Common myeloid progenitor, CD34-positive (primary cell): ENCODE measurements around the gene TPRX2. TPM values are rescaled to one million over a fixed set of nuclear protein-coding genes. Genes with fewer than 3 reads are reported as not detected.
"Not testable (repeated sequence)": the region's sequence is repeated elsewhere in the genome, so short reads cannot be mapped to it uniquely, and the experiment has no call there.

Experiments
- CTCF ChIA-PET: fragments of 350-600 bp; sonication (Branson Sonifier 250); formaldehyde crosslinking; loops from one replicate; lab custom pipeline; 2021; ENCODE audit warnings: antibody characterized with exemption; lab: Charles Lee
- POLR2A ChIA-PET: fragments of 350-600 bp; sonication (Branson Sonifier 250); formaldehyde crosslinking; loops from one replicate; lab custom pipeline; 2021; ENCODE audit warnings: antibody characterized with exemption; lab: Charles Lee
- DNase-seq, 3 donors: peaks; one replicate each; pipeline versions ENCODE4 v3.0.0 to v3.0.0-alpha.2; 2013
- H3K27ac ChIP-seq, 2 experiments: 1 replicate in 1 of 2; 2 replicates in 1 of 2; pipeline ENCODE4 v1.7.0; 2013; ENCODE audit warnings: inconsistent platforms in 2 of 2, low read length in 2 of 2, mild to moderate bottlenecking in 2 of 2, low read depth in 1 of 2, moderate library complexity in 1 of 2; ENCODE audit not compliant: severe bottlenecking in 2 of 2, insufficient read depth in 1 of 2, poor library complexity in 1 of 2
- H3K27me3 ChIP-seq, 5 experiments: replicated peaks in 2 of 5; 1 replicate in 3 of 5; 2 replicates in 2 of 5; pipeline versions ENCODE4 v1.6.1 to v1.7.0; 2013; ENCODE audit warnings: low read length in 4 of 5, mild to moderate bottlenecking in 2 of 5, moderate library complexity in 2 of 5, inconsistent platforms in 1 of 5; ENCODE audit not compliant: insufficient read depth in 5 of 5, control insufficient read depth in 4 of 5
- H3K36me3 ChIP-seq, 4 experiments: 1 replicate in 2 of 4; 2 replicates in 2 of 4; pipeline versions ENCODE4 v1.6.1 to v1.7.0; 2013; ENCODE audit warnings: low read length in 3 of 4, control low read depth in 1 of 4, mild to moderate bottlenecking in 1 of 4; ENCODE audit not compliant: control insufficient read depth in 4 of 4, insufficient read depth in 4 of 4
- H3K4me1 ChIP-seq, 4 experiments: 1 replicate in 3 of 4; 2 replicates in 1 of 4; pipeline versions ENCODE4 v1.6.1 to v1.7.1; 2013; ENCODE audit warnings: low read length in 3 of 4, mild to moderate bottlenecking in 3 of 4, control low read depth in 1 of 4, inconsistent platforms in 1 of 4, moderate library complexity in 1 of 4; ENCODE audit not compliant: control insufficient read depth in 4 of 4, insufficient read depth in 4 of 4; ENCODE audit errors: control extremely low read depth in 1 of 4
- H3K4me3 ChIP-seq, 7 experiments: 1 replicate in 4 of 7; 2 replicates in 3 of 7; pipeline versions ENCODE4 v1.5.1 to v1.7.0; 2013; ENCODE audit warnings: mild to moderate bottlenecking in 7 of 7, low read length in 6 of 7, moderate library complexity in 6 of 7, inconsistent platforms in 2 of 7, low read depth in 2 of 7, control low read depth in 1 of 7; ENCODE audit not compliant: insufficient read depth in 4 of 7, control insufficient read depth in 1 of 7; ENCODE audit errors: extremely low read depth in 1 of 7
- H3K9me3 ChIP-seq, 5 experiments: 1 replicate in 4 of 5; 2 replicates in 1 of 5; pipeline versions ENCODE4 v1.6.1 to v1.7.1; 2013; ENCODE audit warnings: low read length in 4 of 5, mild to moderate bottlenecking in 2 of 5, inconsistent platforms in 1 of 5, low read depth in 1 of 5, moderate library complexity in 1 of 5; ENCODE audit not compliant: control insufficient read depth in 4 of 5, insufficient read depth in 2 of 5; ENCODE audit errors: control extremely low read depth in 1 of 5
- WGBS: methylation state at CpG from one replicate; pipeline ENCODE4 v1.1.5; 2013; ENCODE audit not compliant: insufficient coverage; 5-methylcytosine and 5-hydroxymethylcytosine counted together
- polyA plus RNA-seq: library from polyadenylated mRNA; unstranded; fragments of 120-200 nt; gene quantifications from one replicate; pipeline ENCODE4 v1.2.1, GENCODE V29; 2013

TPRX2 gene, protein sequence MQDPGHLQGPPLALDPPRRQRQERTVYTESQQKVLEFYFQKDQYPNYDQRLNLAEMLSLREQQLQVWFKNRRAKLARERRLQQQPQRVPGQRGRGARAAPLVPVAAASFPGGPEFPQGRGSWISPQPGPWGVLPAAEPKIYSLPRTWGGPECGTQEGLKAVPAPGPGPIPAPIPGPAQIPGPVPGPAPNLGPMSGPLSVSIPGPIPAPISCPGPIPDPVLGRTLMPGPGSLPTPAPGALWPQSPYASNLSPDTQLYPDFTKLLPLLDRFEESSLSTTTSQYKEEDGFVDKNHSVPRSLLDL
- polyA plus RNA-seq, result not detected

GRCh38 chr19:47858646-47859285 lies at the start of gene TPRX2:
Gene TPRX2 (plus strand): TSS chr19:47859235. CDS start chr19:47859247, 12 bp downstream.
- H3K27me3 ChIP-seq, result peaks cover 0 to 18% (median 0%) of the 10 kb centered on the region in 5 experiments
- WGBS, result 100% methylated on average over 2 of the region's 9 CpGs
- H3K4me3 ChIP-seq, DNase-seq, H3K9me3 ChIP-seq, H3K36me3 ChIP-seq, POLR2A ChIA-PET, H3K4me1 ChIP-seq, H3K27ac ChIP-seq, CTCF ChIA-PET: not testable (repeated sequence)

DNA sequence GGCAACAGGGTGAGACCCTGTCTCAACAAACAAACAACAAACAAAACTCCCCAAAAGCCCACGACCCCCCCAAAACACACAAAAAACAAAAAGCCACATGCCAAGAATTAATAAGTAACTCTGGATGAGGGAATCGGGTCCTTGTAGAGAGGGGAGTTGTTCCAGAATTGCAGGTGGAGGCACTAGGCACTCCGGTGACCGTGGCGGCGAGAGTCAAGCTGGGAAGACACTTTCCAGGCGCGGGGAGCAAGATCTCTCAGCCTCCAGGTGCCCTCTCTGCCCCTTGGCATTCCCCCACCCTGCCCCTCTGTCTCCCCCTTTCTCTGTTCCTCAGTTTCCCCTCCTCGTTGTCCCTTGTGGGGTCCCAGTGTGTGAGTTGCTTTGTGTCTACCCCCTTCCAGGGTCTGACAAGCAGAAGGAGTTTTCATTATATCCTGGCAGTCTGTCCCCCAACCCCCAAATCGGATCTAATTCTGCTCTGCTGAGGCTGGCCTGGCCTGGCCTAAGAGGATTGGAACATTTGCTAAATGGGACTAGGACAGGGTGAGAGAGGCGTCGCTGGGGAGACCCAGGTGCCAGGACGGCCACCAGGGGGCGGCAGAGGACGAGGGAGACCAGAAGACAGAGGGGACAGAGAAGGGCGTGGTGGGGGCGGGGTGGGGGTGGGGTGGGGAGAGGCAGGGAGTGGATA lies 45.6 kb upstream of the TPRX2 start:
- peak; percentile 66 to 75 (median 69) for DNase-seq
- peaks cover 0 to 10% (median 2%) of the 10 kb centered on the region in 5 experiments for H3K27me3 ChIP-seq
- WGBS, result 50% methylated on average over 3 of the region's 17 CpGs
- no peak overlapping the region for H3K27ac ChIP-seq
- H3K9me3 ChIP-seq, result no peaks in the 10 kb centered on the region
- ChIA-PET POLR2A (interaction anchor here (0.6 kb wide), 1 partner anchor 87 kb away, joined by 3 read pairs; no protein-coding TSS in a partner anchor), CTCF (no interaction called here)
- no peak overlapping the region for H3K4me3 ChIP-seq
- H3K36me3 ChIP-seq, result no peaks in the 10 kb centered on the region
- H3K4me1 ChIP-seq, result no peaks in the 10 kb centered on the region

- Histone ChIP-seq H3K4me1 (no peaks in the 10 kb centered on the region), H3K4me3 (no peak overlapping the region), H3K27ac (no peak overlapping the region), H3K36me3 (no peaks in the 10 kb centered on the region), H3K27me3 (peaks cover 0 to 11% (median 2%) of the 10 kb centered on the region in 5 experiments), H3K9me3 (peaks cover 0 to under 1% (median 0%) of the 10 kb centered on the region in 5 experiments)
- CTCF ChIA-PET, result no interaction called here
- DNase-seq, result no peak
- 67% methylated on average over 7 of the region's 7 CpGs for WGBS
- POLR2A ChIA-PET, result no interaction called here
Measured at GRCh38 chr19:47813995-47814328, 45.1 kb upstream of the TPRX2 start.

GRCh38 chr19:47816270-47816669 lies 42.8 kb upstream of the TPRX2 start:
- H3K9me3 ChIP-seq, DNase-seq, H3K27ac ChIP-seq, H3K4me3 ChIP-seq, H3K36me3 ChIP-seq, H3K4me1 ChIP-seq: not testable (repeated sequence)
- ChIA-PET CTCF (interaction anchor here (1.3 kb wide), 1 partner anchor 403 kb away, joined by 3 read pairs; no protein-coding TSS in a partner anchor), POLR2A (interaction anchor here (0.7 kb wide), 1 partner anchor 12 kb away, joined by 3 read pairs; no protein-coding TSS in a partner anchor)
- WGBS, result 100% methylated on average over 1 of the region's 8 CpGs
- peaks cover 2 to 34% (median 11%) of the 10 kb centered on the region in 5 experiments for H3K27me3 ChIP-seq

- H3K9me3 ChIP-seq, H3K27ac ChIP-seq, POLR2A ChIA-PET, H3K4me3 ChIP-seq, DNase-seq, H3K36me3 ChIP-seq, CTCF ChIA-PET, H3K4me1 ChIP-seq: not testable (repeated sequence)
- H3K27me3 ChIP-seq, result peaks cover 2 to 45% (median 11%) of the 10 kb centered on the region in 5 experiments
- WGBS, result no CpG with 5 or more reads among the region's 1 CpG
Measured at GRCh38 chr19:47818221-47818620, 40.8 kb upstream of the TPRX2 start.

DNA sequence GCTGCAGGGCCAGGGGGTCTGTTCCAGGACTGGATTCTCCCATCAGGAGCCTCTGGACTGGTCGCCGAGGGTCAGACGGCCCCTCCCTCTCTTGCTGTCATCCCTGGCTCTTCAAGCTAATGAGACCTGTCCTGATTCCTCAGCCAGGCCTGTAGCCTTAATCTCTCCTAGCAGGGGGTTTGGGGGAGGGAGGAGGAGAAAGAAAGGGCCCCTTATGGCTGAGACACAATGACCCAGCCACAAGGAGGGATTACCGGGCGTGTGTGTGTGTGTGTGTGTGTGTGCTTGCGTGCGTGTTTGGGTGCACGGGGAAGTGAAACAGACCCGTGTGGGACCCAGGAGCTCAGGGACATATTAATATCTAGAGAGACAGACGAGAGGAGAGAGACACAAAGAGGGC lies 39.2 kb upstream of the TPRX2 start:
- H3K36me3 ChIP-seq, result no peaks in the 10 kb centered on the region
- no peak overlapping the region for H3K4me3 ChIP-seq
- WGBS, result 20% methylated on average over 7 of the region's 10 CpGs
- ChIA-PET CTCF (no interaction called here), POLR2A (no interaction called here)
- H3K4me1 ChIP-seq, result no peaks in the 10 kb centered on the region
- H3K27me3 ChIP-seq, result peaks cover 2 to 45% (median 11%) of the 10 kb centered on the region in 5 experiments
- H3K27ac ChIP-seq, result no peak overlapping the region
- DNase-seq, result peak in 2 of 3 donors; percentile 8 to 13
- H3K9me3 ChIP-seq, result peaks cover 0 to 2% (median 0%) of the 10 kb centered on the region in 5 experiments
